ENCODE measurements around the gene PPM1E.
"Not testable (repeated sequence)": the region's sequence is repeated elsewhere in the genome, so short reads cannot be mapped to it uniquely, and the experiment has no call there.

The PPM1E gene

DNA sequence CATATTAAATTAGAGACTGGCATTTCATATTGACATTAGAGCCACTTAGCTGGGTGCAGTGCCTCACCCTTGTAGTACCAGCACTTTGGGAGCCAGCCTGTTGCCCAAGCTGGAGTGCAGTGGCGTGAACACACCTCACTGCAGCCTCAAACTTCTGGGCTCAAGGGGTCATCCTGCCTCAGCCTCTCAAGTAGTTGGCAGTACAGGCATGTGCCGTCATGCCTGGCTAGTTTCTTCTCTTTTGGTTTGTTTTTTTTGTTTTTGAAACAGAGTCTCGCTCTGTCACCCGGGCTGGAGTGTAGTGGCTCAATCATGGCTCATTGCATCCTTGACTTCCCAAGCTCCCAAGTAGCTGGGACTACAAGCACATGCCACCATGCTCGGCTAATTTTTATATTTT is 8.7 kb downstream of the PPM1E start:
- H3K9me3 ChIP-seq (ENCODE audit: control insufficient read depth in 5 of 5, low read length in 5 of 5): no peaks in the 10 kb centered on the region
- peaks cover 0 to 7% (median 0%) of the 10 kb centered on the region in 5 donors for H3K27me3 ChIP-seq (ENCODE audit: control insufficient read depth in 5 of 5, insufficient read depth in 4 of 5, low read length in 5 of 5)
- H3K4me1 ChIP-seq (ENCODE audit: control insufficient read depth in 5 of 5, insufficient read depth in 5 of 5, low read length in 5 of 5): no peaks in the 10 kb centered on the region
- no peaks in the 10 kb centered on the region for H3K36me3 ChIP-seq (ENCODE audit: control insufficient read depth in 5 of 5, insufficient read depth in 5 of 5, low read length in 5 of 5)
- no peak overlapping the region for H3K9ac ChIP-seq (ENCODE audit: low read length in 5 of 5)
- H3K4me3 ChIP-seq (ENCODE audit: low read depth in 1 of 5, low read length in 5 of 5): no peak overlapping the region
- no peak overlapping the region for H3K27ac ChIP-seq (ENCODE audit: low read depth, low read length)

- H3K9ac ChIP-seq (ENCODE audit: low read length in 5 of 5); H3K27me3 ChIP-seq (ENCODE audit: control insufficient read depth in 5 of 5, insufficient read depth in 4 of 5, low read length in 5 of 5); H3K4me3 ChIP-seq (ENCODE audit: low read depth in 1 of 5, low read length in 5 of 5); H3K36me3 ChIP-seq (ENCODE audit: control insufficient read depth in 5 of 5, insufficient read depth in 5 of 5, low read length in 5 of 5); H3K4me1 ChIP-seq (ENCODE audit: control insufficient read depth in 5 of 5, insufficient read depth in 5 of 5, low read length in 5 of 5); H3K9me3 ChIP-seq (ENCODE audit: control insufficient read depth in 5 of 5, low read length in 5 of 5); H3K27ac ChIP-seq (ENCODE audit: low read depth, low read length): not testable (repeated sequence)
Measured at GRCh38 chr17:58778482-58778881, 22.8 kb downstream of the PPM1E start.

- no peaks in the 10 kb centered on the region for H3K4me1 ChIP-seq (ENCODE audit: control insufficient read depth in 5 of 5, insufficient read depth in 5 of 5, low read length in 5 of 5)
- H3K27me3 ChIP-seq (ENCODE audit: control insufficient read depth in 5 of 5, insufficient read depth in 4 of 5, low read length in 5 of 5): no peaks in the 10 kb centered on the region
- no peak overlapping the region for H3K4me3 ChIP-seq (ENCODE audit: low read depth in 1 of 5, low read length in 5 of 5)
- no peaks in the 10 kb centered on the region for H3K36me3 ChIP-seq (ENCODE audit: control insufficient read depth in 5 of 5, insufficient read depth in 5 of 5, low read length in 5 of 5)
- no peak overlapping the region for H3K9ac ChIP-seq (ENCODE audit: low read length in 5 of 5)
- H3K9me3 ChIP-seq (ENCODE audit: control insufficient read depth in 5 of 5, low read length in 5 of 5): no peaks in the 10 kb centered on the region
- no peak overlapping the region for H3K27ac ChIP-seq (ENCODE audit: low read depth, low read length)
Measured at GRCh38 chr17:58779446-58779845, 23.8 kb downstream of the PPM1E start.

DNA sequence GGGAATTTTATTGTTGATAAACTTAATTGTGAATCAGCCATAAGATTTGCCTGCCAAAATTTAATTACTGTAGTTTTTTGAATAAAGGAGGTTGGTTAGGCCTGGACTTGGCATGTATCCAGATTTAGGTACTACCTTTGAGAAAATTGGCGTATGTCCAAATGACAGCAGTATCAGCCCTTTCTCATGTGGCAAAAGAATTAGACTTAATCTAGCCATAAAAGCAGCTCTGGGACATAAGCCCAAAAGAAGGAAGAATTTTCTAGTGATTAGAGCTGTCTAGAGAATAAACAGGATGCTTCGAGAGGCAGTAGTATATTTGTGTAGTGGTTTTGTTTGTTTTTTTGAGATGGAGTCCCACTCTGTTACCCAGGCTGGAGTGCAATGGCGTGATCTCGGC is 27.7 kb downstream of the PPM1E start:
- H3K36me3 ChIP-seq (ENCODE audit: control insufficient read depth in 5 of 5, insufficient read depth in 5 of 5, low read length in 5 of 5): no peaks in the 10 kb centered on the region
- no peaks in the 10 kb centered on the region for H3K4me1 ChIP-seq (ENCODE audit: control insufficient read depth in 5 of 5, insufficient read depth in 5 of 5, low read length in 5 of 5)
- no peaks in the 10 kb centered on the region for H3K9me3 ChIP-seq (ENCODE audit: control insufficient read depth in 5 of 5, low read length in 5 of 5)
- H3K9ac ChIP-seq (ENCODE audit: low read length in 5 of 5): no peak overlapping the region
- no peak overlapping the region for H3K4me3 ChIP-seq (ENCODE audit: low read depth in 1 of 5, low read length in 5 of 5)
- no peaks in the 10 kb centered on the region for H3K27me3 ChIP-seq (ENCODE audit: control insufficient read depth in 5 of 5, insufficient read depth in 4 of 5, low read length in 5 of 5)
- no peak overlapping the region for H3K27ac ChIP-seq (ENCODE audit: low read depth, low read length)

- Histone ChIP-seq H3K9me3 (ENCODE audit: control insufficient read depth in 5 of 5, low read length in 5 of 5) (no peaks in the 10 kb centered on the region), H3K9ac (ENCODE audit: low read length in 5 of 5) (no peak overlapping the region), H3K36me3 (ENCODE audit: control insufficient read depth in 5 of 5, insufficient read depth in 5 of 5, low read length in 5 of 5) (no peaks in the 10 kb centered on the region), H3K27ac (ENCODE audit: low read depth, low read length) (no peak overlapping the region), H3K27me3 (ENCODE audit: control insufficient read depth in 5 of 5, insufficient read depth in 4 of 5, low read length in 5 of 5) (peaks cover 0 to 2% (median 0%) of the 10 kb centered on the region in 5 donors), H3K4me3 (ENCODE audit: low read depth in 1 of 5, low read length in 5 of 5) (no peak overlapping the region), H3K4me1 (ENCODE audit: control insufficient read depth in 5 of 5, insufficient read depth in 5 of 5, low read length in 5 of 5) (no peaks in the 10 kb centered on the region)
Measured at GRCh38 chr17:58785097-58785496, 29.4 kb downstream of the PPM1E start.

DNA sequence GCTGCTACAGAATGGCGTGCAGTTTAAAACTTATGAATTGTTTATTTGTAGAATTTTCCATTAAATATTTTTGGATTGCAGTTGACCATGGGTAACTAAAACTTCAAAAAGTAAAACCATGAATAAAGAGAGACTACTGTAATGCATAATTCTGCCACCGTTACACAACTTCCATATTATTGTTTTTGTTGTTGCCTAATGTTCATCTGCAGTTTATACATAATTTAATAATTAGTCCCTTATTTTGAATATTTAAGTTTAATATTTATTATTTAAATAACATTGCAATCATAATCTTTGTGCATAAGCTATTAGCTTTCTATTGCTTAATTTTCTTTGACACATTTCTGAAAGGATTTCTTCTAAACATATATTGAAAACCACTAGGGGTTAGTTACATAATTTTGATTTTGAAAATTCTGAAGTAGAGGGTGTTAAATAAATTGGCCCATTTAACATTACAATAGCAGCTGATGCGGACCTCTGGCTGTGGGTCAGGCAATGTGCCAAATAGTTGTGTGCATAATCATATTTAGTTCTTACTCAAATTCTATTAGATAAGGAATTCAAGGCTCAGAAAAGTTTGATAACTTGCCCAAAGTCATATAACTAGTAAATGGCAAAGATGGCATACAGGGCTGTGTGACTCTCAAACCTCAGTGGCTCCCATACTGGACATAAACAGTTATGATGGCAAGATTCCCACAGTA is 31.1 kb downstream of the PPM1E start:
- Histone ChIP-seq H3K4me1 (ENCODE audit: control insufficient read depth in 5 of 5, insufficient read depth in 5 of 5, low read length in 5 of 5) (no peaks in the 10 kb centered on the region), H3K27me3 (ENCODE audit: control insufficient read depth in 5 of 5, insufficient read depth in 4 of 5, low read length in 5 of 5) (peaks cover 0 to 2% (median 0%) of the 10 kb centered on the region in 5 donors), H3K36me3 (ENCODE audit: control insufficient read depth in 5 of 5, insufficient read depth in 5 of 5, low read length in 5 of 5) (no peaks in the 10 kb centered on the region)

GRCh38 chr17:58788199-58788598 is 32.5 kb downstream of the PPM1E start:
- H3K9ac ChIP-seq (ENCODE audit: low read length in 5 of 5): no peak overlapping the region
- no peaks in the 10 kb centered on the region for H3K9me3 ChIP-seq (ENCODE audit: control insufficient read depth in 5 of 5, low read length in 5 of 5)
- H3K36me3 ChIP-seq (ENCODE audit: control insufficient read depth in 5 of 5, insufficient read depth in 5 of 5, low read length in 5 of 5): no peaks in the 10 kb centered on the region
- H3K27ac ChIP-seq (ENCODE audit: low read depth, low read length): no peak overlapping the region
- peaks cover 0 to 2% (median 0%) of the 10 kb centered on the region in 5 donors for H3K27me3 ChIP-seq (ENCODE audit: control insufficient read depth in 5 of 5, insufficient read depth in 4 of 5, low read length in 5 of 5)
- no peak overlapping the region for H3K4me3 ChIP-seq (ENCODE audit: low read depth in 1 of 5, low read length in 5 of 5)
- H3K4me1 ChIP-seq (ENCODE audit: control insufficient read depth in 5 of 5, insufficient read depth in 5 of 5, low read length in 5 of 5): no peaks in the 10 kb centered on the region

More for the DNA sequence above, 31.1 kb downstream of the PPM1E start:
- H3K9me3 ChIP-seq (ENCODE audit: control insufficient read depth in 5 of 5, low read length in 5 of 5): no peaks in the 10 kb centered on the region
- no peak overlapping the region for H3K9ac ChIP-seq (ENCODE audit: low read length in 5 of 5)
- no peak overlapping the region for H3K27ac ChIP-seq (ENCODE audit: low read depth, low read length)
- H3K4me3 ChIP-seq (ENCODE audit: low read depth in 1 of 5, low read length in 5 of 5): no peak overlapping the region

DNA sequence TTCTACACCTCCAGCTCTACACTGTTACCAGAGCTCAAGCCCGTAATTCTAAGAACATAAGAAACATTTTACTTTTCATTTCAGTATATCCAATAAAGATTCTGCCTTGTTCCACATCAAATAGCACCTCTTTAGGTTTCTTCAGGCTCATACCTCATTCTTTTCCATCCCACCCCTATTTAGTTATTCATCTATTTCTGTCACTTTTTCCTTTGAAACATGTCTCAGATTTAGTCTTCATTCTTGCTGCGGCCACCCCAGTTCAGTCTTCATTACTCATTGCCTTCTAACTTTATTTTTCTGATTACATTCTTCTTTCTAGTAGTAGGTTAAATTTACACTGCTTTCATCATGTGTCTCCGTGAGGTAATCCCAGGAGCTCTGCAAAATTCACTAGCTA is 33.5 kb downstream of the PPM1E start:
- Histone ChIP-seq H3K36me3 (ENCODE audit: control insufficient read depth in 5 of 5, insufficient read depth in 5 of 5, low read length in 5 of 5) (no peaks in the 10 kb centered on the region), H3K27me3 (ENCODE audit: control insufficient read depth in 5 of 5, insufficient read depth in 4 of 5, low read length in 5 of 5) (peaks cover 0 to 2% (median 0%) of the 10 kb centered on the region in 5 donors), H3K9me3 (ENCODE audit: control insufficient read depth in 5 of 5, low read length in 5 of 5) (no peaks in the 10 kb centered on the region), H3K27ac (ENCODE audit: low read depth, low read length) (no peak overlapping the region), H3K4me3 (ENCODE audit: low read depth in 1 of 5, low read length in 5 of 5) (no peak overlapping the region), H3K9ac (ENCODE audit: low read length in 5 of 5) (no peak overlapping the region), H3K4me1 (ENCODE audit: control insufficient read depth in 5 of 5, insufficient read depth in 5 of 5, low read length in 5 of 5) (no peaks in the 10 kb centered on the region)

- Histone ChIP-seq H3K9me3 (ENCODE audit: control insufficient read depth in 5 of 5, low read length in 5 of 5) (no peaks in the 10 kb centered on the region), H3K4me3 (ENCODE audit: low read depth in 1 of 5, low read length in 5 of 5) (no peak overlapping the region), H3K27me3 (ENCODE audit: control insufficient read depth in 5 of 5, insufficient read depth in 4 of 5, low read length in 5 of 5) (peaks cover 0 to 2% (median 0%) of the 10 kb centered on the region in 5 donors), H3K27ac (ENCODE audit: low read depth, low read length) (no peak overlapping the region), H3K9ac (ENCODE audit: low read length in 5 of 5) (no peak overlapping the region), H3K4me1 (ENCODE audit: control insufficient read depth in 5 of 5, insufficient read depth in 5 of 5, low read length in 5 of 5) (no peaks in the 10 kb centered on the region), H3K36me3 (ENCODE audit: control insufficient read depth in 5 of 5, insufficient read depth in 5 of 5, low read length in 5 of 5) (no peaks in the 10 kb centered on the region)
Measured at GRCh38 chr17:58789831-58790230, 34.2 kb downstream of the PPM1E start.

- not testable (repeated sequence) for H3K4me3 ChIP-seq (ENCODE audit: low read depth in 1 of 5, low read length in 5 of 5); H3K9ac ChIP-seq (ENCODE audit: low read length in 5 of 5); H3K9me3 ChIP-seq (ENCODE audit: control insufficient read depth in 5 of 5, low read length in 5 of 5); H3K27me3 ChIP-seq (ENCODE audit: control insufficient read depth in 5 of 5, insufficient read depth in 4 of 5, low read length in 5 of 5); H3K4me1 ChIP-seq (ENCODE audit: control insufficient read depth in 5 of 5, insufficient read depth in 5 of 5, low read length in 5 of 5); H3K36me3 ChIP-seq (ENCODE audit: control insufficient read depth in 5 of 5, insufficient read depth in 5 of 5, low read length in 5 of 5); H3K27ac ChIP-seq (ENCODE audit: low read depth, low read length)
Measured at GRCh38 chr17:58794508-58794907, 38.9 kb downstream of the PPM1E start.

All from subcutaneous abdominal adipose tissue (tissue), 5 donors.